GM21447 (cell line): ENCODE results near the gene ARL13B.

Experiments used
- ATAC-seq: cut with Tn5 transposase; IDR thresholded peaks from one replicate; pipeline ENCODE4 v1.9.1; 2021; ENCODE audit not compliant: unreplicated experiment

Gene ARL13B

GRCh38 chr3:94099311-94099710 is 119.4 kb downstream of the ARL13B start:
- ATAC-seq: no peak

- no peak for ATAC-seq
Observed at GRCh38 chr3:94101860-94102259, 121.9 kb downstream of the ARL13B start.
